ENCODE results near the gene SPTB. TPM values are rescaled to one million over a fixed set of nuclear protein-coding genes. Genes with fewer than 3 reads are reported as not detected.

Gene SPTB
- total RNA-seq, 1 donor = under 0.01 TPM

GRCh38 chr14:64737391-64738280 lies 142.1 kb downstream of the SPTB start:
- no peak for DNase-seq (ENCODE audit: low read depth)
- H3K4me3 ChIP-seq (ENCODE audit: low read depth, low read length) = no peak overlapping the region
- TF ChIP-seq CTCF (IDR thresholded peaks at IDR 0.05; ENCODE audit: insufficient read depth, low read length) = no peak

GRCh38 chr14:64736271-64737169 lies 143.2 kb downstream of the SPTB start:
- TF ChIP-seq CTCF (IDR thresholded peaks at IDR 0.05; ENCODE audit: insufficient read depth, low read length) = no peak

GRCh38 chr14:64734990-64735389 lies 144.7 kb downstream of the SPTB start:
- DNase-seq (ENCODE audit: low read depth) = no peak
- no peak overlapping the region for H3K4me3 ChIP-seq (ENCODE audit: low read depth, low read length)
- TF ChIP-seq CTCF (IDR thresholded peaks at IDR 0.05; ENCODE audit: insufficient read depth, low read length) = no peak

More at GRCh38 chr14:64736271-64737169, 143.2 kb downstream of the SPTB start:
- no peak for DNase-seq (ENCODE audit: low read depth)
- H3K4me3 ChIP-seq (ENCODE audit: low read depth, low read length) = no peak overlapping the region

GRCh38 chr14:64733899-64734298 lies 145.8 kb downstream of the SPTB start:
- no peak for DNase-seq (ENCODE audit: low read depth)
- no peak overlapping the region for H3K4me3 ChIP-seq (ENCODE audit: low read depth, low read length)
- no peak for TF ChIP-seq CTCF (IDR thresholded peaks at IDR 0.05; ENCODE audit: insufficient read depth, low read length)

- DNase-seq (ENCODE audit: low read depth) = no peak
- no peak for TF ChIP-seq CTCF (IDR thresholded peaks at IDR 0.05; ENCODE audit: insufficient read depth, low read length)
- no peak overlapping the region for H3K4me3 ChIP-seq (ENCODE audit: low read depth, low read length)
Measured at GRCh38 chr14:64733321-64733720, 146.4 kb downstream of the SPTB start.

- no peak overlapping the region for H3K4me3 ChIP-seq (ENCODE audit: low read depth, low read length)
- no peak for DNase-seq (ENCODE audit: low read depth)
Measured at GRCh38 chr14:64732536-64733120, 147.1 kb downstream of the SPTB start.

More at GRCh38 chr14:64732536-64733120, 147.1 kb downstream of the SPTB start:
- TF ChIP-seq CTCF (IDR thresholded peaks at IDR 0.05; ENCODE audit: insufficient read depth, low read length) = no peak
